Measurements from ENCODE around the gene GNAI2.

GNAI2 gene

GRCh38 chr3:50300681-50301254 is 64.8 kb downstream of the GNAI2 start:
- no peak for DNase-seq

- no peak for DNase-seq
Observed at GRCh38 chr3:50302095-50303012, 66.3 kb downstream of the GNAI2 start.

GRCh38 chr3:50303013-50303815 is 67.2 kb downstream of the GNAI2 start, which contains the start of gene HYAL1:
Gene HYAL1 (minus strand): TSS chr3:50303574. CDS start chr3:50302956, 618 bp downstream.
- DNase-seq, result no peak

GRCh38 chr3:50304601-50305000 is 68.6 kb downstream of the GNAI2 start:
- DNase-seq, result no peak
